LNCaP clone FGC (cell line): Measurements from ENCODE around the gene CRELD1.

ENCODE experiments used
- DNase-seq: peaks from one replicate; pipeline ENCODE4 v3.0.0-alpha.2; 2011; ENCODE audit warnings: low read depth
- H3K4me3 ChIP-seq: 2 replicates; pipeline ENCODE4 v1.5.1; 2011; ENCODE audit warnings: mild to moderate bottlenecking, low read depth, low read length, control low read depth
- CTCF ChIP-seq: IDR thresholded peaks from 2 replicates; pipeline ENCODE4 v1.5.1; 2012; ENCODE audit warnings: mild to moderate bottlenecking; ENCODE audit not compliant: control insufficient read depth, insufficient read depth; ENCODE audit errors: extremely low read depth

The CRELD1 gene

GRCh38 chr3:9980251-9980650 lies 46.6 kb downstream of the CRELD1 start:
- DNase-seq = no peak
- TF ChIP-seq CTCF = no peak
- H3K4me3 ChIP-seq = no peak overlapping the region

GRCh38 chr3:9986230-9986725 lies 52.6 kb downstream of the CRELD1 start:
- TF ChIP-seq CTCF = no peak
- DNase-seq = no peak

GRCh38 chr3:9994086-9994844 lies 60.6 kb downstream of the CRELD1 start:
- TF ChIP-seq CTCF = no peak
- DNase-seq = peak; percentile 64
- H3K4me3 ChIP-seq = no peak overlapping the region

More at GRCh38 chr3:9986230-9986725, 52.6 kb downstream of the CRELD1 start:
- peak overlapping the region; percentile 95 for H3K4me3 ChIP-seq
